H1 (cell line): ENCODE results near the gene PHKA2.

Experiments used
- CHD1 ChIP-seq: IDR thresholded peaks from 2 replicates; pipeline ENCODE4 v1.6.1; 2012; ENCODE audit warnings: low read depth, low read length, improper control_type of control experiment
- CTCF ChIP-seq, 3 experiments: IDR thresholded peaks; 1 replicate in 2 of 3; 2 replicates in 1 of 3; pipeline versions ENCODE4 v1.5.1 to v1.6.1; 2011; ENCODE audit warnings: low read length in 3 of 3, mild to moderate bottlenecking in 3 of 3, inconsistent platforms in 2 of 3, low read depth in 1 of 3, moderate library complexity in 1 of 3; ENCODE audit not compliant: insufficient read depth in 1 of 3; ENCODE audit errors: control extremely low read depth in 1 of 3
- EP300 ChIP-seq, 2 experiments: IDR thresholded peaks; 1 replicate in 1 of 2; 2 replicates in 1 of 2; pipeline ENCODE4 v1.6.1; 2011 to 2012; ENCODE audit warnings: low read depth in 2 of 2, low read length in 2 of 2, mild to moderate bottlenecking in 2 of 2, borderline replicate concordance in 1 of 2, inconsistent platforms in 1 of 2, moderate library complexity in 1 of 2
- MAX ChIP-seq: IDR thresholded peaks from 2 replicates; pipeline ENCODE4 v1.6.1; 2012; ENCODE audit warnings: inconsistent platforms
- SUZ12 ChIP-seq: fragments of 200-600 bp; sonication (generic); IDR thresholded peaks from 2 replicates; pipeline ENCODE4 v1.6.1; 2012; ENCODE audit warnings: mild to moderate bottlenecking, inconsistent platforms, low read length, moderate library complexity, mixed read lengths
- USF2 ChIP-seq: IDR thresholded peaks from 2 replicates; pipeline ENCODE4 v1.6.1; 2011; ENCODE audit warnings: low read length, improper control_type of control experiment

- no peak for TF ChIP-seq CTCF (IDR thresholded peaks at IDR 0.05; ENCODE audit: control extremely low read depth in 1 of 3, insufficient read depth in 1 of 3, low read depth in 1 of 3, low read length in 3 of 3)
- no peak for TF ChIP-seq MAX
- no peak for TF ChIP-seq EP300 (IDR thresholded peaks at IDR 0.05; ENCODE audit: borderline replicate concordance in 1 of 2, low read depth in 2 of 2, low read length in 2 of 2)
- TF ChIP-seq USF2: no peak
- no peak for TF ChIP-seq CHD1
- no peak for TF ChIP-seq SUZ12
Observed at GRCh38 chrX:19028560-19028959, 44.6 kb upstream of the PHKA2 start.
